ENCODE measurements around the gene TUBD1.
"Not testable (repeated sequence)": the region's sequence is repeated elsewhere in the genome, so short reads cannot be mapped to it uniquely, and the experiment has no call there.

GRCh38 chr17:59850311-59850710 is 42.4 kb downstream of the TUBD1 start:
- TF ChIP-seq RARB (CRISPR knock-in tag; IDR thresholded peaks at IDR 0.05); ZNF565 (CRISPR knock-in tag; conservative IDR thresholded peaks at IDR 0.05; ENCODE audit: low read depth); ZFP30 (CRISPR knock-in tag; IDR thresholded peaks at IDR 0.05); SNAI2 (CRISPR knock-in tag; IDR thresholded peaks at IDR 0.05); ISL1 (CRISPR knock-in tag; IDR thresholded peaks at IDR 0.05); CSRNP3 (CRISPR knock-in tag; IDR thresholded peaks at IDR 0.05); ZNF70 (CRISPR knock-in tag; IDR thresholded peaks at IDR 0.05); PATZ1 (CRISPR knock-in tag; IDR thresholded peaks at IDR 0.05; ENCODE audit: borderline replicate concordance); TCF4 (CRISPR knock-in tag; IDR thresholded peaks at IDR 0.05; ENCODE audit: borderline replicate concordance); ZFP3 (CRISPR knock-in tag; IDR thresholded peaks at IDR 0.05); ZNF8 (CRISPR knock-in tag; IDR thresholded peaks at IDR 0.05); OSR1 (CRISPR knock-in tag; IDR thresholded peaks at IDR 0.05); CSDC2 (CRISPR knock-in tag; IDR thresholded peaks at IDR 0.05); CREB5 (CRISPR knock-in tag; IDR thresholded peaks at IDR 0.05; ENCODE audit: low read depth): not testable (repeated sequence)

Data from SK-N-SH treated with all-trans-retinoic acid at 6 μM for 48 hours (cell line).